Activated CD8-positive, alpha-beta memory T cell treated with anti-CD3 and anti-CD28 coated beads, Interleukin-2, amount 50 U/mL, for 4 hours (primary cell): Measurements from ENCODE around the gene CALCB.
A peak's percentile ranks its signal among the peaks of the same experiment; 100 is the strongest.
"Not testable (repeated sequence)": the region's sequence is repeated elsewhere in the genome, so short reads cannot be mapped to it uniquely, and the experiment has no call there.

Source experiments
- DNase-seq: peaks from one replicate; pipeline ENCODE4 v3.0.0-alpha.2; 2020

CALCB gene

GRCh38 chr11:15073361-15074205, at the start of gene CALCB:
Gene CALCB (plus strand): TSS chr11:15073593. CDS start chr11:15074719, 1,126 bp downstream.
- peak; percentile 33 for DNase-seq

GRCh38 chr11:15027011-15027410, 46.4 kb upstream of the CALCB start:
- DNase-seq: no peak

- DNase-seq: no peak
Measured at GRCh38 chr11:15027956-15028355, 45.4 kb upstream of the CALCB start.

- no peak for DNase-seq
Measured at GRCh38 chr11:15028379-15028778, 45.0 kb upstream of the CALCB start.

GRCh38 chr11:15031945-15032344, 41.4 kb upstream of the CALCB start:
- not testable (repeated sequence) for DNase-seq

- no peak for DNase-seq
Measured at GRCh38 chr11:15034687-15035267, 38.6 kb upstream of the CALCB start.

GRCh38 chr11:15035283-15035682, 38.1 kb upstream of the CALCB start:
- DNase-seq: no peak

- no peak for DNase-seq
Measured at GRCh38 chr11:15038963-15039362, 34.4 kb upstream of the CALCB start.

GRCh38 chr11:15045209-15045608, 28.2 kb upstream of the CALCB start:
- no peak for DNase-seq

GRCh38 chr11:15045891-15046290, 27.5 kb upstream of the CALCB start:
- DNase-seq: no peak

GRCh38 chr11:15046673-15047072, 26.7 kb upstream of the CALCB start:
- not testable (repeated sequence) for DNase-seq

GRCh38 chr11:15048616-15049015, 24.8 kb upstream of the CALCB start:
- DNase-seq: no peak

GRCh38 chr11:15053191-15053685, 20.2 kb upstream of the CALCB start:
- no peak for DNase-seq

- DNase-seq: no peak
Measured at GRCh38 chr11:15055620-15056356, 17.6 kb upstream of the CALCB start.

GRCh38 chr11:15057329-15057728, 16.1 kb upstream of the CALCB start:
- no peak for DNase-seq

- DNase-seq: no peak
Measured at GRCh38 chr11:15059132-15059915, 14.1 kb upstream of the CALCB start.

GRCh38 chr11:15062599-15062998, 10.8 kb upstream of the CALCB start:
- no peak for DNase-seq

- not testable (repeated sequence) for DNase-seq
Measured at GRCh38 chr11:15069751-15070150, 3.6 kb upstream of the CALCB start.

GRCh38 chr11:15071556-15072255, 1.7 kb upstream of the CALCB start:
- DNase-seq: no peak

- no peak for DNase-seq
Measured at GRCh38 chr11:15072551-15073143, 746 bp upstream of the CALCB start.
